KMS-11 (cell line): Measurements from ENCODE around the gene ARID1A.
A peak's percentile ranks its signal among the peaks of the same experiment; 100 is the strongest.

Experiments
- H2AFZ ChIP-seq: fragments of 200-600 bp; sonication (generic); 2 replicates; pipeline ENCODE4 v1.6.1; 2016; ENCODE audit warnings: antibody characterized with exemption, mixed run types, low read depth
- H3K27ac ChIP-seq: fragments of 200-600 bp; sonication (generic); 2 replicates; pipeline ENCODE4 v1.6.1; 2016; ENCODE audit warnings: mild to moderate bottlenecking, mixed run types
- H3K27me3 ChIP-seq: fragments of 200-600 bp; sonication (generic); 2 replicates; pipeline ENCODE4 v1.6.1; 2017; ENCODE audit warnings: mild to moderate bottlenecking, low read depth, mixed run types, moderate library complexity; ENCODE audit not compliant: insufficient read depth
- H3K36me3 ChIP-seq: fragments of 200-600 bp; sonication (generic); 2 replicates; pipeline ENCODE4 v1.6.1; 2017; ENCODE audit warnings: mild to moderate bottlenecking, mixed run types; ENCODE audit not compliant: insufficient read depth
- H3K4me1 ChIP-seq: fragments of 200-600 bp; sonication (generic); 2 replicates; pipeline ENCODE4 v1.6.1; 2016; ENCODE audit warnings: mild to moderate bottlenecking, low read depth, mixed run types; ENCODE audit not compliant: poor library complexity, severe bottlenecking
- H3K4me2 ChIP-seq: fragments of 200-600 bp; sonication (generic); 2 replicates; pipeline ENCODE4 v1.7.0; 2016; ENCODE audit warnings: mild to moderate bottlenecking, mixed run types
- H3K4me3 ChIP-seq: fragments of 200-600 bp; sonication (generic); IDR thresholded peaks from 2 replicates; pipeline ENCODE4 v1.6.1; 2017; ENCODE audit warnings: low read depth, low read length, mixed read lengths; ENCODE audit not compliant: insufficient read depth
- H3K79me2 ChIP-seq: fragments of 200-600 bp; sonication (generic); 2 replicates; pipeline ENCODE4 v1.6.1; 2016; ENCODE audit warnings: low read depth, mixed run types; ENCODE audit not compliant: insufficient read depth
- H3K9ac ChIP-seq: fragments of 200-600 bp; sonication (generic); 2 replicates; pipeline ENCODE4 v1.6.1; 2016; ENCODE audit warnings: mild to moderate bottlenecking, mixed run types
- H4K20me1 ChIP-seq: fragments of 200-600 bp; sonication (generic); 2 replicates; pipeline ENCODE4 v1.6.1; 2016; ENCODE audit warnings: mild to moderate bottlenecking, mixed run types; ENCODE audit not compliant: insufficient read depth
- TF ChIP-seq, protein P1 (sequence below): fragments of 200-600 bp; sonication (generic); conservative IDR thresholded peaks from 2 replicates; pipeline ENCODE4 v1.6.1; 2017; ENCODE audit warnings: low read depth, mild to moderate bottlenecking, antibody characterized with exemption, low read length, moderate library complexity, mixed read lengths

Gene ARID1A

DNA sequence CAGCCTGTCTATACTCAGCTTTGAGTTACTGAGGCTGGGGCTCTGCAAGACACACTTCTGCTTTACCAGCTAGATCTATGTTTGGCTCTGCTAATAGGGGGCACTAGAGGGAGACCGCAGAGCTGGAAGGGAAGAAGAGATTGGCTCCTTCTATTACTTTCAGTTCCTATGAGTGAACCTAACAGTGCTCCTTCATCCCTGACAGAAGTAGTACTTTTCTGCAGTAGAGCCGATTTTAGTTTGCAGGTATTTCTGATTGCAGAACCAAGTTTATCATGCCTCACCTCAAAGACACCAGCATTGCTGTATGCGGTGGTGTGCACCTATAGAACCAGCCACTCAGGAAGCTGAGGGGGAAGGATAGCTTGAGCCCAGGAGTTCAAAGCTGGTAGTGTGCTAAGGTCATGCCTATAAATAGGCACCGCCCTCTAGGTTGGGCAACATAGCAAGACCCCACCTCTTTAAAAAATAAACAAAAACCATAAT lies 125.0 kb downstream of the ARID1A start:
- no peak overlapping the region for H3K4me3 ChIP-seq
- no peaks in the 10 kb centered on the region for H4K20me1 ChIP-seq
- peaks cover 4% of the 10 kb centered on the region for H3K4me1 ChIP-seq
- H3K27me3 ChIP-seq = no peaks in the 10 kb centered on the region
- no peak overlapping the region for H3K9ac ChIP-seq
- TF ChIP-seq, protein P1, sequence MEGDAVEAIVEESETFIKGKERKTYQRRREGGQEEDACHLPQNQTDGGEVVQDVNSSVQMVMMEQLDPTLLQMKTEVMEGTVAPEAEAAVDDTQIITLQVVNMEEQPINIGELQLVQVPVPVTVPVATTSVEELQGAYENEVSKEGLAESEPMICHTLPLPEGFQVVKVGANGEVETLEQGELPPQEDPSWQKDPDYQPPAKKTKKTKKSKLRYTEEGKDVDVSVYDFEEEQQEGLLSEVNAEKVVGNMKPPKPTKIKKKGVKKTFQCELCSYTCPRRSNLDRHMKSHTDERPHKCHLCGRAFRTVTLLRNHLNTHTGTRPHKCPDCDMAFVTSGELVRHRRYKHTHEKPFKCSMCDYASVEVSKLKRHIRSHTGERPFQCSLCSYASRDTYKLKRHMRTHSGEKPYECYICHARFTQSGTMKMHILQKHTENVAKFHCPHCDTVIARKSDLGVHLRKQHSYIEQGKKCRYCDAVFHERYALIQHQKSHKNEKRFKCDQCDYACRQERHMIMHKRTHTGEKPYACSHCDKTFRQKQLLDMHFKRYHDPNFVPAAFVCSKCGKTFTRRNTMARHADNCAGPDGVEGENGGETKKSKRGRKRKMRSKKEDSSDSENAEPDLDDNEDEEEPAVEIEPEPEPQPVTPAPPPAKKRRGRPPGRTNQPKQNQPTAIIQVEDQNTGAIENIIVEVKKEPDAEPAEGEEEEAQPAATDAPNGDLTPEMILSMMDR = no peak
- no peak overlapping the region for H3K4me2 ChIP-seq
- no peaks in the 10 kb centered on the region for H3K36me3 ChIP-seq
- H3K27ac ChIP-seq = no peak overlapping the region
- H2AFZ ChIP-seq = no peak overlapping the region
- H3K79me2 ChIP-seq = no peaks in the 10 kb centered on the region

DNA sequence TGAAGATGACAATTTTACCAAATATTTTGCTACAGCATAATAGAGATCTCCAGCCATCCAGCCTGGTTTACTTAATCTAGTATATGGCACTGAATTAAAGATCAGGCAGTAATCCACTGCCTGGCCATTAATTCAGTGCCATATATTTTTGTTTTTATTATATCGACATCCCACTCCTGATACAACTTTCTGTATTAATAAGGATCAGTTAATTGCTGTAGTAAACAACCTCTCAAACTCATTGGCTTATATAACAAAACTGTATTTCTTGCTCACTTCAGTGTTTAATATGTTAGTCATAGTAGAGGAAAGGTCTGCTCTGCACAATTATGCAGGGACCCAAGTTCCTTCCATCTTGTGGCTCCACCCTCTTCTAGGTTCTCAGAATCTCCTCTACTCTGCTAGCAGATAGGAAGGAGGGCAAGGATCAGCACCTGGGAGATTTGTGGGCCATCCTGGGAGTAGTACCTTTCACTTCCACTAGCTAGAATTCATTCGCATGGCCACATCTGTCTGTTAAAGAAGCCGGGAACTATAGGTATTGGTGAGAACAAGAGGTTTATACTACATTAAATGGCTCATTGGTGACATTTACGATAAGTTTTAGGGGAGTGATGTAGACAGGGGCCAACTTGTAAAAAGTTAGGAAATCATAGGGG lies 127.1 kb downstream of the ARID1A start:
- Histone ChIP-seq H3K27ac (no peak overlapping the region), H3K4me2 (no peak overlapping the region), H4K20me1 (no peaks in the 10 kb centered on the region), H3K27me3 (no peaks in the 10 kb centered on the region), H3K36me3 (no peaks in the 10 kb centered on the region), H2AFZ (no peak overlapping the region), H3K9ac (no peak overlapping the region), H3K4me1 (peaks cover 14% of the 10 kb centered on the region), H3K79me2 (peaks cover 10% of the 10 kb centered on the region), H3K4me3 (no peak overlapping the region)
- TF ChIP-seq, protein P1 = no peak

DNA sequence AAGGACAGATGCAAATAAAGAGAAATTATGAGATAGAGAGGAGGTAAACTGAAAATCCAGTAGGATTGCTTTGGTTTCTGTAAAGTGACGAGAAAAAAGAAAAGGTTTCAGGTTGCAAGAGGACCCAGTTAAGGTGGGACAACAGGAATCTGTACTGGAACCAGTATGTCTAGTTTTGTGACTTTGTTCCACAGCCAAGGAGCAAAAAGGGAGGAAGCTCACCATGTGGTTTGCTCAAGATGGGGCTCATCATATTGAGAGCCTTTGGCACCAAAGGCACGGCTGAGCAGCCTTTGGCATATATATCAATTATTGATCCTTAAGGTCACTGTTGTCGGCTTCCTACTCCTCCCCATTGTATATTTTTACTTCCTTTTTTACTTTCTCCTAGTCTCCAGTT lies 128.9 kb downstream of the ARID1A start:
- no peak overlapping the region for H2AFZ ChIP-seq
- no peak overlapping the region for H3K4me3 ChIP-seq
- peaks cover 30% of the 10 kb centered on the region for H3K4me1 ChIP-seq
- H3K79me2 ChIP-seq = peaks cover 19% of the 10 kb centered on the region
- no peaks in the 10 kb centered on the region for H3K27me3 ChIP-seq
- H3K36me3 ChIP-seq = no peaks in the 10 kb centered on the region
- H3K4me2 ChIP-seq = no peak overlapping the region
- no peaks in the 10 kb centered on the region for H4K20me1 ChIP-seq
- no peak overlapping the region for H3K9ac ChIP-seq
- TF ChIP-seq, protein P1 = no peak
- no peak overlapping the region for H3K27ac ChIP-seq

DNA sequence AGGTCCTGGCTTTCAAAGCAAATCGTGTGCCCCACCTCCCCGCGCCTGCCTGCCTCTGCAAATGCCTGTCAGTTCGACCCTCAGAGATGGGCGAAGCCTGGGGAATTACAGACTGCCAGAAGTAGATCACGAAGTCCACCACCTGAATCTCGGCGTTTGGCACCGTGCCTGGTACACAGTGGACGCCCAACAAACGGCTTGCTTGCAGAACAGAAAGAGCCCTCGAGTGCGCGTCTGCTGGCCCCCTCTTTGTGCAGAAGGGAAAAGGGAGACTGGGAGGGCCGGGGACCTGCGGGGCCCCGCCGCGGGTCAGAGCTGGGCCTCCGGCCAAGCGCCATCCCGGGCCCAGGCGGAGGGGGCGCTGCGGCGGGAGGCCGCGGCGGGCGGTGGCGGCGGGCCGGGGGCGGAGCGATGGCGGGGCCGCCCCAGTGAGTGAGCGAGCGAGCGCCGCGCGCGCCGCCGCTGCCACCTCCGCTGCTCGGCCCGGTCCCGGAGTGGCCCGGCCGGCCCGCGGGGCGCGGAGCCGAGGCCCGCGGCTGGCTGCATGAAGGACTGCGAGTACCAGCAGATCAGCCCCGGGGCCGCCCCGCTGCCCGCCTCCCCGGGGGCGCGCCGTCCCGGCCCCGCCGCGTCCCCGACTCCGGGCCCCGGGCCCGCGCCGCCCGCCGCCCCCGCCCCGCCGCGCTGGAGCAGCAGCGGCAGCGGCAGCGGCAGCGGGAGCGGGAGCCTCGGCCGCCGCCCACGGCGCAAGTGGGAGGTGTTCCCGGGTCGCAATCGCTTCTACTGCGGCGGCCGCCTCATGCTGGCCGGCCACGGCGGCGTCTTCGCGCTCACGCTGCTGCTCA lies 130.7 kb downstream of the ARID1A start, which contains the start of gene ZDHHC18:
Gene ZDHHC18, plus strand, starts transcription at position 428 of the 845 bp plus-strand sequence. Its CDS starts 117 bp downstream, at position 545.
- TF ChIP-seq, protein P1 = peak; percentile 58
- Histone ChIP-seq H4K20me1 (no peaks in the 10 kb centered on the region), H3K79me2 (peaks cover 36% of the 10 kb centered on the region), H3K4me2 (peak within 1 kb of the TSS; percentile 99), H3K27ac (peak within 1 kb of the TSS; percentile 43), H3K36me3 (no peaks in the 10 kb centered on the region), H3K27me3 (no peaks in the 10 kb centered on the region), H3K4me1 (peaks cover 45% of the 10 kb centered on the region), H2AFZ (peak within 1 kb of the TSS; percentile 100), H3K4me3 (peak within 1 kb of the TSS; percentile 79), H3K9ac (peak within 1 kb of the TSS; percentile 66)
